HG03442 (cell line): ENCODE data around the gene SLC4A8.
"Not testable (repeated sequence)": the region's sequence is repeated elsewhere in the genome, so short reads cannot be mapped to it uniquely, and the experiment has no call there.

Experiments
- ATAC-seq: cut with Tn5 transposase; IDR thresholded peaks from one replicate; pipeline ENCODE4 v1.9.1; 2021; ENCODE audit warnings: mild to moderate bottlenecking, moderate library complexity; ENCODE audit not compliant: unreplicated experiment

SLC4A8 gene

GRCh38 chr12:51472984-51473383, 48.4 kb downstream of the SLC4A8 start:
- ATAC-seq, result no peak

GRCh38 chr12:51473947-51474346, 49.3 kb downstream of the SLC4A8 start:
- ATAC-seq, result no peak

- no peak for ATAC-seq
Measured at GRCh38 chr12:51475543-51475942, 50.9 kb downstream of the SLC4A8 start.

- ATAC-seq, result no peak
Measured at GRCh38 chr12:51480978-51481377, 56.3 kb downstream of the SLC4A8 start.

- ATAC-seq, result no peak
Measured at GRCh38 chr12:51482929-51483697, 58.5 kb downstream of the SLC4A8 start.

GRCh38 chr12:51484119-51484518, 59.5 kb downstream of the SLC4A8 start:
- ATAC-seq, result no peak

GRCh38 chr12:51488281-51488680, 63.6 kb downstream of the SLC4A8 start:
- ATAC-seq, result no peak

GRCh38 chr12:51493281-51493680, 68.7 kb downstream of the SLC4A8 start:
- ATAC-seq, result no peak

GRCh38 chr12:51496895-51497294, 72.3 kb downstream of the SLC4A8 start:
- ATAC-seq, result no peak

GRCh38 chr12:51504851-51505250, 80.2 kb downstream of the SLC4A8 start:
- ATAC-seq, result no peak

- ATAC-seq, result no peak
Measured at GRCh38 chr12:51505360-51506105, 80.9 kb downstream of the SLC4A8 start.

GRCh38 chr12:51507178-51507577, 82.5 kb downstream of the SLC4A8 start:
- no peak for ATAC-seq

GRCh38 chr12:51508285-51508684, 83.7 kb downstream of the SLC4A8 start:
- no peak for ATAC-seq

GRCh38 chr12:51511546-51512260, 87.1 kb downstream of the SLC4A8 start:
- ATAC-seq, result no peak

- no peak for ATAC-seq
Measured at GRCh38 chr12:51512438-51512837, 87.8 kb downstream of the SLC4A8 start.

- ATAC-seq, result not testable (repeated sequence)
Measured at GRCh38 chr12:51515037-51515436, 90.4 kb downstream of the SLC4A8 start.

- ATAC-seq, result no peak
Measured at GRCh38 chr12:51517316-51517715, 92.7 kb downstream of the SLC4A8 start.

GRCh38 chr12:51517800-51518199, 93.2 kb downstream of the SLC4A8 start:
- no peak for ATAC-seq

- no peak for ATAC-seq
Measured at GRCh38 chr12:51519755-51520154, 95.1 kb downstream of the SLC4A8 start.

- ATAC-seq, result no peak
Measured at GRCh38 chr12:51520576-51521325, 96.1 kb downstream of the SLC4A8 start.
